DOHH2 (cell line): ENCODE measurements around the gene TLK2.

ENCODE experiments used
- H3F3A ChIP-seq: fragments of 200-600 bp; sonication (generic), shearing (Covaris generic); 2 replicates; pipeline ENCODE4 v1.6.0; 2016; ENCODE audit warnings: antibody characterized with exemption, mild to moderate bottlenecking; ENCODE audit not compliant: control insufficient read depth, insufficient read depth
- H3K27ac ChIP-seq: fragments of 200-600 bp; sonication (generic); 2 replicates; pipeline ENCODE4 v1.5.1; 2014; ENCODE audit warnings: low read depth, mild to moderate bottlenecking, low read length, moderate library complexity
- H3K27me3 ChIP-seq: fragments of 200-600 bp; sonication (generic); 2 replicates; pipeline ENCODE4 v1.6.1; 2014; ENCODE audit warnings: mild to moderate bottlenecking, low read length, mixed read lengths; ENCODE audit not compliant: control insufficient read depth
- H3K36me3 ChIP-seq: fragments of 200-600 bp; sonication (generic); 2 replicates; pipeline ENCODE4 v1.6.1; 2014; ENCODE audit warnings: mild to moderate bottlenecking, low read length, moderate library complexity, mixed read lengths; ENCODE audit not compliant: control insufficient read depth
- H3K4me1 ChIP-seq: fragments of 200-600 bp; sonication (generic); 2 replicates; pipeline ENCODE4 v1.6.1; 2014; ENCODE audit warnings: mild to moderate bottlenecking, low read length, mixed read lengths; ENCODE audit not compliant: control insufficient read depth
- H3K4me2 ChIP-seq: fragments of 200-600 bp; sonication (generic); 2 replicates; pipeline ENCODE4 v1.6.0; 2014; ENCODE audit warnings: mild to moderate bottlenecking, low read length, moderate library complexity
- H3K4me3 ChIP-seq: fragments of 200-600 bp; sonication (generic); 2 replicates; pipeline ENCODE4 v1.5.1; 2014; ENCODE audit warnings: mild to moderate bottlenecking, low read length, mixed read lengths
- H3K79me2 ChIP-seq: fragments of 200-600 bp; sonication (generic); 2 replicates; pipeline ENCODE4 v1.6.1; 2014; ENCODE audit warnings: mild to moderate bottlenecking, low read length, mixed read lengths; ENCODE audit not compliant: control insufficient read depth
- H3K9me2 ChIP-seq: fragments of 200-600 bp; sonication (generic); replicated peaks from 2 replicates; pipeline ENCODE4 v1.6.1; 2014; ENCODE audit warnings: mild to moderate bottlenecking, low read length, mixed read lengths; ENCODE audit not compliant: control insufficient read depth
- H3K9me3 ChIP-seq: fragments of 200-600 bp; sonication (generic); 2 replicates; pipeline ENCODE4 v1.6.1; 2014; ENCODE audit warnings: antibody characterized with exemption, low read length, mixed read lengths; ENCODE audit not compliant: control insufficient read depth, insufficient read depth
- H4K20me1 ChIP-seq: fragments of 200-600 bp; sonication (generic); 2 replicates; pipeline ENCODE4 v1.6.0; 2014; ENCODE audit warnings: low read depth, mild to moderate bottlenecking, antibody characterized with exemption, low read length, moderate library complexity; ENCODE audit not compliant: control insufficient read depth, insufficient read depth
- CTCF ChIP-seq: fragments of 200-600 bp; sonication (generic); IDR thresholded peaks from one replicate; pipeline ENCODE4 v1.5.1; 2014; ENCODE audit warnings: antibody characterized with exemption, mild to moderate bottlenecking, low read depth, low read length; ENCODE audit not compliant: poor library complexity, severe bottlenecking
- EZH2phosphoT487 ChIP-seq: fragments of 200-600 bp; sonication (generic); IDR thresholded peaks from 2 replicates; pipeline ENCODE4 v1.6.1; 2017; ENCODE audit warnings: borderline replicate concordance, mild to moderate bottlenecking, antibody characterized with exemption, low read length, moderate library complexity, mixed read lengths

Gene TLK2

DNA sequence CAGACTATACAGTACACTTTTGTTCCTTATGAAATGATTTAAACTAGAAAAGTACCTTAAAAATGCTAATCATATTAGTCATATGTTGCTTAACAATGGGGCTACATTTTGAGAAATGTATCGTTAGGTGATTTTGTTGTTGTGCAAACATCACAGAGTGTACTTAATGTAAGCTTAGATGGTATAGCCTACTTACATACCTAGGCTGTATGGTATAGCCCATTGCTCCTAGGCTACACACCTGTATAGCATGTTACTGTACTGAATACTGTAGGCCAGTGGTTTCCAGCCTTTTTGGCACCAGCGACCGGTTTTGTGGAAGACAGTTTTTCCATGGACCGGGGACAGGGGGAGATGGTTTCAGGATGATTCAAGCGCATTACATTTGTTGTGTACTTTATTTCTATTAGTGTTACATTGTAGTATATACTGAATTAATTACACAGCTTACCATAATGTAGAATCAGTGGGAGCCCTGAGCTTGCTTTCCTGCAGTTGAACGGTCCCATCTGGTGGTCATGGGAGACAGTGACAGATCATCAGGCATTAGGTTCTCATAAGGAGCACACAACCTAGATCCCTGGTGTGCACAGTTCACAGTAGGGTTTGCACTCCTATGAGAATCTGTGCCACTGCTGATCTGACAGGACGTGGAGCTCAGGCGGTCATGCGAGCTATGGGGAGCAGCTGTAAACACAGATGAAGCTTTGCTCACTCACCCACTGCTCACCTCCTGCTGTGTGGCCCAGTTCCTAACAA lies 113.9 kb downstream of the TLK2 start:
- Histone ChIP-seq H3K4me1 (no peaks in the 10 kb centered on the region), H3K79me2 (no peaks in the 10 kb centered on the region), H3K4me3 (no peak overlapping the region), H3K9me3 (no peaks in the 10 kb centered on the region), H3K36me3 (peaks cover 60% of the 10 kb centered on the region), H3K4me2 (no peak overlapping the region), H3K27ac (no peak overlapping the region), H4K20me1 (no peaks in the 10 kb centered on the region), H3K27me3 (no peaks in the 10 kb centered on the region), H3F3A (no peaks in the 10 kb centered on the region), H3K9me2 (no peaks in the 10 kb centered on the region)
- TF ChIP-seq CTCF: no peak
- no peak for TF ChIP-seq EZH2phosphoT487

DNA sequence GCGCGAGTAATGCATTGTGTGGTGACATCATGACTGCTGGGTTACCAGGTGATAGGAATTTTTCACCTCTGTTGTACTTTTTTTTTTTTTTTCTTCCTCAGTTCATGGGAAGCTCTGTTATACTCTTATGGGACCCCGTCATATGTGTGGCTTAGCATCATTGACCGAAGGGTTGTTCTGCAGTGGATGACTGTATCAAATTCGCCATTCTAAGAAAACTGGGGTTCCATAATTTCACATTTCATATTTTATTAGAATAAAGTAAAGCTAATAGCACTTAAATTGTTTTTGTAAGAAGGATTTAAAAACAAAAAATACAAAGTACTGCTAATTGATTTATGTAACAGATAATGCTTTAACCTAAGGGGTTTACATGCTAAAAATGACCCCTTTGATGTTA lies 116.9 kb downstream of the TLK2 start:
- H3F3A ChIP-seq: no peaks in the 10 kb centered on the region
- H3K9me2 ChIP-seq: no peaks in the 10 kb centered on the region
- peaks cover 65% of the 10 kb centered on the region for H3K36me3 ChIP-seq
- no peaks in the 10 kb centered on the region for H3K9me3 ChIP-seq
- H3K4me2 ChIP-seq: no peak overlapping the region
- no peaks in the 10 kb centered on the region for H4K20me1 ChIP-seq
- H3K79me2 ChIP-seq: no peaks in the 10 kb centered on the region
- TF ChIP-seq EZH2phosphoT487 (no peak), CTCF (no peak)
- H3K4me1 ChIP-seq: no peaks in the 10 kb centered on the region
- H3K4me3 ChIP-seq: no peak overlapping the region
- no peaks in the 10 kb centered on the region for H3K27me3 ChIP-seq
- H3K27ac ChIP-seq: no peak overlapping the region

GRCh38 chr17:62596662-62597061 lies 118.0 kb downstream of the TLK2 start:
- Histone ChIP-seq H3K79me2 (no peaks in the 10 kb centered on the region), H3K36me3 (peaks cover 73% of the 10 kb centered on the region)

More at GRCh38 chr17:62596662-62597061, 118.0 kb downstream of the TLK2 start:
- Histone ChIP-seq H4K20me1 (no peaks in the 10 kb centered on the region), H3K9me3 (no peaks in the 10 kb centered on the region), H3K4me2 (no peak overlapping the region), H3K4me3 (no peak overlapping the region), H3K9me2 (no peaks in the 10 kb centered on the region), H3K27me3 (no peaks in the 10 kb centered on the region), H3F3A (no peaks in the 10 kb centered on the region), H3K27ac (no peak overlapping the region), H3K4me1 (no peaks in the 10 kb centered on the region)
- no peak for TF ChIP-seq CTCF
- TF ChIP-seq EZH2phosphoT487: no peak
